HepG2 (cell line): Measurements from ENCODE around the gene FKBP10. TPM values are rescaled to one million over a fixed set of nuclear protein-coding genes. Genes with fewer than 3 reads are reported as not detected.
A peak's percentile ranks its signal among the peaks of the same experiment; 100 is the strongest.

ENCODE experiments used
- ESRRA ChIP-seq: sonication (generic); formaldehyde crosslinking; IDR thresholded peaks from 2 replicates; pipeline ENCODE4 v1.5.1; 2020; ENCODE audit warnings: mild to moderate bottlenecking, low read depth, missing genetic modification reagents
- KDM1A ChIP-seq: IDR thresholded peaks from 2 replicates; pipeline ENCODE4 v1.6.1; 2016; ENCODE audit warnings: missing compliant biosample characterization
- PHF5A ChIP-seq: IDR thresholded peaks from one replicate; pipeline ENCODE4 v1.6.1; 2018; ENCODE audit warnings: low read depth, missing genetic modification reagents; ENCODE audit not compliant: unreplicated experiment
- THAP11 ChIP-seq: IDR thresholded peaks from 2 replicates; pipeline ENCODE4 v1.6.1; 2016; ENCODE audit warnings: missing biosample characterization, missing genetic modification reagents
- ZFY ChIP-seq: sonication (generic); formaldehyde crosslinking; IDR thresholded peaks from 2 replicates; pipeline ENCODE4 v1.4.0; 2020; ENCODE audit warnings: missing genetic modification reagents
- ZHX2 ChIP-seq, 2 experiments: sonication (generic) in 1 of 2; formaldehyde crosslinking in 1 of 2; IDR thresholded peaks; 2 replicates each; pipeline versions ENCODE4 v1.6.1 to v1.9.0; 2014 to 2022; ENCODE audit warnings: antibody characterized with exemption in 1 of 2, borderline replicate concordance in 1 of 2, inconsistent platforms in 1 of 2, low read depth in 1 of 2, missing genetic modification reagents in 1 of 2
- ZMAT3 ChIP-seq: sonication (generic); formaldehyde crosslinking; conservative IDR thresholded peaks from 2 replicates; pipeline ENCODE4 v1.7.0; 2021; ENCODE audit warnings: missing genetic modification reagents
- ZNF253 ChIP-seq: sonication (generic); formaldehyde crosslinking; IDR thresholded peaks from 2 replicates; pipeline ENCODE4 v1.8.0; 2022; ENCODE audit warnings: mild to moderate bottlenecking, missing genetic modification reagents, borderline replicate concordance
- ZNF883 ChIP-seq: sonication (generic); formaldehyde crosslinking; IDR thresholded peaks from 2 replicates; pipeline ENCODE4 v1.5.1; 2020; ENCODE audit warnings: mild to moderate bottlenecking, missing genetic modification reagents; ENCODE audit errors: not compliant biosample characterization
- polyA plus RNA-seq, 8 experiments: library from polyadenylated mRNA; depleted of rRNA in 3 of 8; stranded (reverse) in 7 of 8; unstranded in 1 of 8; fragments of >200 nt; fragmentation: Illumina TruSeq in 4 of 8; extraction: Trizol in 4 of 8; gene quantifications; 2 replicates each; pipeline versions ENCODE4 v1.2.1 to v1.2.3, GENCODE V29; 2011 to 2016; ENCODE audit warnings: low read depth in 4 of 8, missing spikeins in 1 of 8, mixed read lengths in 1 of 8; ENCODE audit not compliant: insufficient read depth in 1 of 8
- total RNA-seq, 5 experiments: library from RNA; depleted of rRNA; stranded (reverse); fragments of >200 nt; fragmentation: Illumina TruSeq; extraction: Trizol; gene quantifications; 2 replicates each; pipeline ENCODE4 v1.2.3, GENCODE V29; 2016; ENCODE audit warnings: low read depth in 1 of 5
- TF ChIP-seq, protein P1 (sequence below): sonication (generic); formaldehyde crosslinking; IDR thresholded peaks from 2 replicates; pipeline ENCODE4 v1.4.0; 2020; ENCODE audit warnings: mild to moderate bottlenecking, missing genetic modification reagents
- TF ChIP-seq, protein P2 (sequence below): sonication (generic); formaldehyde crosslinking; IDR thresholded peaks from 2 replicates; pipeline ENCODE4 v1.4.0; 2020; ENCODE audit warnings: missing genetic modification reagents
- TF ChIP-seq, protein P3 (sequence below): sonication (generic); formaldehyde crosslinking; IDR thresholded peaks from 2 replicates; pipeline ENCODE4 v1.5.1; 2020; ENCODE audit warnings: missing genetic modification reagents, mild to moderate bottlenecking, borderline replicate concordance

The FKBP10 gene
- total and polyA plus RNA-seq, 2 of the 13 experiments (the other 11 are each of a cell fraction or from before 2014, with no cell fraction given) = 149 to 573 TPM

GRCh38 chr17:41864836-41865595 lies 52.2 kb downstream of the FKBP10 start, which contains the start of gene KLHL11 (continued):
- TF ChIP-seq, protein P1, sequence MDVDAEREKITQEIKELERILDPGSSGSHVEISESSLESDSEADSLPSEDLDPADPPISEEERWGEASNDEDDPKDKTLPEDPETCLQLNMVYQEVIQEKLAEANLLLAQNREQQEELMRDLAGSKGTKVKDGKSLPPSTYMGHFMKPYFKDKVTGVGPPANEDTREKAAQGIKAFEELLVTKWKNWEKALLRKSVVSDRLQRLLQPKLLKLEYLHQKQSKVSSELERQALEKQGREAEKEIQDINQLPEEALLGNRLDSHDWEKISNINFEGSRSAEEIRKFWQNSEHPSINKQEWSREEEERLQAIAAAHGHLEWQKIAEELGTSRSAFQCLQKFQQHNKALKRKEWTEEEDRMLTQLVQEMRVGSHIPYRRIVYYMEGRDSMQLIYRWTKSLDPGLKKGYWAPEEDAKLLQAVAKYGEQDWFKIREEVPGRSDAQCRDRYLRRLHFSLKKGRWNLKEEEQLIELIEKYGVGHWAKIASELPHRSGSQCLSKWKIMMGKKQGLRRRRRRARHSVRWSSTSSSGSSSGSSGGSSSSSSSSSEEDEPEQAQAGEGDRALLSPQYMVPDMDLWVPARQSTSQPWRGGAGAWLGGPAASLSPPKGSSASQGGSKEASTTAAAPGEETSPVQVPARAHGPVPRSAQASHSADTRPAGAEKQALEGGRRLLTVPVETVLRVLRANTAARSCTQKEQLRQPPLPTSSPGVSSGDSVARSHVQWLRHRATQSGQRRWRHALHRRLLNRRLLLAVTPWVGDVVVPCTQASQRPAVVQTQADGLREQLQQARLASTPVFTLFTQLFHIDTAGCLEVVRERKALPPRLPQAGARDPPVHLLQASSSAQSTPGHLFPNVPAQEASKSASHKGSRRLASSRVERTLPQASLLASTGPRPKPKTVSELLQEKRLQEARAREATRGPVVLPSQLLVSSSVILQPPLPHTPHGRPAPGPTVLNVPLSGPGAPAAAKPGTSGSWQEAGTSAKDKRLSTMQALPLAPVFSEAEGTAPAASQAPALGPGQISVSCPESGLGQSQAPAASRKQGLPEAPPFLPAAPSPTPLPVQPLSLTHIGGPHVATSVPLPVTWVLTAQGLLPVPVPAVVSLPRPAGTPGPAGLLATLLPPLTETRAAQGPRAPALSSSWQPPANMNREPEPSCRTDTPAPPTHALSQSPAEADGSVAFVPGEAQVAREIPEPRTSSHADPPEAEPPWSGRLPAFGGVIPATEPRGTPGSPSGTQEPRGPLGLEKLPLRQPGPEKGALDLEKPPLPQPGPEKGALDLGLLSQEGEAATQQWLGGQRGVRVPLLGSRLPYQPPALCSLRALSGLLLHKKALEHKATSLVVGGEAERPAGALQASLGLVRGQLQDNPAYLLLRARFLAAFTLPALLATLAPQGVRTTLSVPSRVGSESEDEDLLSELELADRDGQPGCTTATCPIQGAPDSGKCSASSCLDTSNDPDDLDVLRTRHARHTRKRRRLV (CRISPR knock-in tag) = 0 out of 2 replicates have a peak, but pooled peaks have one; percentile 5
- TF ChIP-seq THAP11 (CRISPR knock-in tag) (peak; percentile 87), ZNF253 (CRISPR knock-in tag) (no peak), PHF5A (CRISPR knock-in tag) (no peak), ZHX2 (IDR thresholded peaks at IDR 0.05; ENCODE audit: low read depth) (peak; percentile 87), ZHX2 (CRISPR knock-in tag; IDR thresholded peaks at IDR 0.05; ENCODE audit: borderline replicate concordance) (no peak; the same call in 1 of the 2 replicates), ZFY (CRISPR knock-in tag) (peak; percentile 97), ESRRA (CRISPR knock-in tag) (peak; percentile 37; the same call in 1 of the 2 replicates), KDM1A (0 out of 2 replicates have a peak, but pooled peaks have one; percentile 12), ZNF883 (CRISPR knock-in tag) (peak; percentile 87), ZMAT3 (CRISPR knock-in tag) (0 out of 2 replicates have a peak, but pooled peaks have one; percentile 18)
- TF ChIP-seq, protein P2, sequence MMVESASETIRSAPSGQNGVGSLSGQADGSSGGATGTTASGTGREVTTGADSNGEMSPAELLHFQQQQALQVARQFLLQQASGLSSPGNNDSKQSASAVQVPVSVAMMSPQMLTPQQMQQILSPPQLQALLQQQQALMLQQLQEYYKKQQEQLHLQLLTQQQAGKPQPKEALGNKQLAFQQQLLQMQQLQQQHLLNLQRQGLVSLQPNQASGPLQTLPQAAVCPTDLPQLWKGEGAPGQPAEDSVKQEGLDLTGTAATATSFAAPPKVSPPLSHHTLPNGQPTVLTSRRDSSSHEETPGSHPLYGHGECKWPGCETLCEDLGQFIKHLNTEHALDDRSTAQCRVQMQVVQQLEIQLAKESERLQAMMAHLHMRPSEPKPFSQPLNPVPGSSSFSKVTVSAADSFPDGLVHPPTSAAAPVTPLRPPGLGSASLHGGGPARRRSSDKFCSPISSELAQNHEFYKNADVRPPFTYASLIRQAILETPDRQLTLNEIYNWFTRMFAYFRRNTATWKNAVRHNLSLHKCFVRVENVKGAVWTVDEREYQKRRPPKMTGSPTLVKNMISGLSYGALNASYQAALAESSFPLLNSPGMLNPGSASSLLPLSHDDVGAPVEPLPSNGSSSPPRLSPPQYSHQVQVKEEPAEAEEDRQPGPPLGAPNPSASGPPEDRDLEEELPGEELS (CRISPR knock-in tag) = peak; percentile 52
- TF ChIP-seq, protein P3, sequence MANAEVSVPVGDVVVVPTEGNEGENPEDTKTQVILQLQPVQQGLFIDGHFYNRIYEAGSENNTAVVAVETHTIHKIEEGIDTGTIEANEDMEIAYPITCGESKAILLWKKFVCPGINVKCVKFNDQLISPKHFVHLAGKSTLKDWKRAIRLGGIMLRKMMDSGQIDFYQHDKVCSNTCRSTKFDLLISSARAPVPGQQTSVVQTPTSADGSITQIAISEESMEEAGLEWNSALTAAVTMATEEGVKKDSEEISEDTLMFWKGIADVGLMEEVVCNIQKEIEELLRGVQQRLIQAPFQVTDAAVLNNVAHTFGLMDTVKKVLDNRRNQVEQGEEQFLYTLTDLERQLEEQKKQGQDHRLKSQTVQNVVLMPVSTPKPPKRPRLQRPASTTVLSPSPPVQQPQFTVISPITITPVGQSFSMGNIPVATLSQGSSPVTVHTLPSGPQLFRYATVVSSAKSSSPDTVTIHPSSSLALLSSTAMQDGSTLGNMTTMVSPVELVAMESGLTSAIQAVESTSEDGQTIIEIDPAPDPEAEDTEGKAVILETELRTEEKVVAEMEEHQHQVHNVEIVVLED (CRISPR knock-in tag) = peak; percentile 88
